Right lobe of liver (tissue), 4 donors: Measurements from ENCODE around the gene RPUSD2.

Source experiments
- POLR2A ChIP-seq: fragments of 450-650 bp; IDR thresholded peaks from one replicate; pipeline ENCODE4 v1.6.1; 2017; ENCODE audit warnings: antibody characterized with exemption, mild to moderate bottlenecking
- TF ChIP-seq, protein P1 (sequence below), 4 donors: fragments of 200-600 bp in 3 of 4; fragments of 450-650 bp in 1 of 4; IDR thresholded peaks; one replicate each; pipeline versions ENCODE4 v1.5.1 to v1.8.0; 2016 to 2022; ENCODE audit warnings: antibody characterized with exemption in 4 of 4, mild to moderate bottlenecking in 2 of 4
- donor health status: DM: no; HTN: no; CAD: no.
- donor health status: DM: no; HTN: no; CAD: no.
- donor health status: DM: no; HTN: yes; CAD: no.

DNA sequence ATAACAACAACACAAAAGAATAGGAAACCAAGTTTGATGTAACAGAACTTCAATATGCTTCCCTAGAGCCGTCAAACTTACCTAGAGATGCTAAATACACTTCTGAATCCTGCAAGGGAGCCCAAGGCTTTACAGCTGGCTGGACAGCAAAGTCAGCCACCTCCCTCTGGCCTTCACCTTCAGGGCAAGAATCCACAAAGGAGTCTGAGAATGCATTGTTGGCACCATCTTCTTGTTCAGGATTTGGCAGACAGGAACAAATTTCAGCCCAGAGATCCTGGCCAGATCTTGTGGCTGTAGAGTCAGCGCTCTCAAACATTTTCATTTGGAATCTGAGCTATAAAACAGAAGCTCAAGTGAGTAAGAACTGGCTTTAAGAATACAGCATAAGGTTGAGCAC lies 6.4 kb upstream of the RPUSD2 start:
- TF ChIP-seq, protein P1, sequence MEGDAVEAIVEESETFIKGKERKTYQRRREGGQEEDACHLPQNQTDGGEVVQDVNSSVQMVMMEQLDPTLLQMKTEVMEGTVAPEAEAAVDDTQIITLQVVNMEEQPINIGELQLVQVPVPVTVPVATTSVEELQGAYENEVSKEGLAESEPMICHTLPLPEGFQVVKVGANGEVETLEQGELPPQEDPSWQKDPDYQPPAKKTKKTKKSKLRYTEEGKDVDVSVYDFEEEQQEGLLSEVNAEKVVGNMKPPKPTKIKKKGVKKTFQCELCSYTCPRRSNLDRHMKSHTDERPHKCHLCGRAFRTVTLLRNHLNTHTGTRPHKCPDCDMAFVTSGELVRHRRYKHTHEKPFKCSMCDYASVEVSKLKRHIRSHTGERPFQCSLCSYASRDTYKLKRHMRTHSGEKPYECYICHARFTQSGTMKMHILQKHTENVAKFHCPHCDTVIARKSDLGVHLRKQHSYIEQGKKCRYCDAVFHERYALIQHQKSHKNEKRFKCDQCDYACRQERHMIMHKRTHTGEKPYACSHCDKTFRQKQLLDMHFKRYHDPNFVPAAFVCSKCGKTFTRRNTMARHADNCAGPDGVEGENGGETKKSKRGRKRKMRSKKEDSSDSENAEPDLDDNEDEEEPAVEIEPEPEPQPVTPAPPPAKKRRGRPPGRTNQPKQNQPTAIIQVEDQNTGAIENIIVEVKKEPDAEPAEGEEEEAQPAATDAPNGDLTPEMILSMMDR (IDR thresholded peaks at IDR 0.05) = no peak
- no peak for TF ChIP-seq POLR2A
